HG03442 (cell line): Measurements from ENCODE around the gene CDKAL1.
"Not testable (repeated sequence)": the region's sequence is repeated elsewhere in the genome, so short reads cannot be mapped to it uniquely, and the experiment has no call there.

Experiments used
- ATAC-seq: cut with Tn5 transposase; IDR thresholded peaks from one replicate; pipeline ENCODE4 v1.9.1; 2021; ENCODE audit warnings: mild to moderate bottlenecking, moderate library complexity; ENCODE audit not compliant: unreplicated experiment

The CDKAL1 gene

GRCh38 chr6:20909621-20910020, 375.4 kb downstream of the CDKAL1 start:
- ATAC-seq: no peak

- no peak for ATAC-seq
Measured at GRCh38 chr6:20911712-20912111, 377.5 kb downstream of the CDKAL1 start.

GRCh38 chr6:20915156-20915555, 380.9 kb downstream of the CDKAL1 start:
- ATAC-seq: no peak

- ATAC-seq: no peak
Measured at GRCh38 chr6:20915626-20916025, 381.4 kb downstream of the CDKAL1 start.

GRCh38 chr6:20916086-20916485, 381.8 kb downstream of the CDKAL1 start:
- ATAC-seq: no peak

- peak; percentile 48 for ATAC-seq
Measured at GRCh38 chr6:20918868-20919267, 384.6 kb downstream of the CDKAL1 start.

GRCh38 chr6:20919677-20920385, 385.6 kb downstream of the CDKAL1 start:
- peak; percentile 84 for ATAC-seq

GRCh38 chr6:20921578-20921977, 387.3 kb downstream of the CDKAL1 start:
- no peak for ATAC-seq

GRCh38 chr6:20922743-20923142, 388.5 kb downstream of the CDKAL1 start:
- no peak for ATAC-seq

- not testable (repeated sequence) for ATAC-seq
Measured at GRCh38 chr6:20924094-20924493, 389.8 kb downstream of the CDKAL1 start.

GRCh38 chr6:20924911-20925543, 390.8 kb downstream of the CDKAL1 start:
- no peak for ATAC-seq

GRCh38 chr6:20927130-20927860, 393.0 kb downstream of the CDKAL1 start:
- no peak for ATAC-seq

- ATAC-seq: no peak
Measured at GRCh38 chr6:20929283-20929682, 395.0 kb downstream of the CDKAL1 start.

- ATAC-seq: no peak
Measured at GRCh38 chr6:20931093-20931492, 396.8 kb downstream of the CDKAL1 start.

- ATAC-seq: no peak
Measured at GRCh38 chr6:20931772-20932171, 397.5 kb downstream of the CDKAL1 start.

- no peak for ATAC-seq
Measured at GRCh38 chr6:20932284-20932683, 398.0 kb downstream of the CDKAL1 start.

GRCh38 chr6:20933057-20933788, 399.0 kb downstream of the CDKAL1 start:
- ATAC-seq: no peak

GRCh38 chr6:20936949-20937348, 402.7 kb downstream of the CDKAL1 start:
- ATAC-seq: no peak

GRCh38 chr6:20939161-20939775, 405.0 kb downstream of the CDKAL1 start:
- no peak for ATAC-seq

- ATAC-seq: no peak
Measured at GRCh38 chr6:20943040-20943627, 408.9 kb downstream of the CDKAL1 start.
